ENCODE data around the gene NEK5.
"Not testable (repeated sequence)": the region's sequence is repeated elsewhere in the genome, so short reads cannot be mapped to it uniquely, and the experiment has no call there.

The NEK5 gene

GRCh38 chr13:52061587-52061986 is 67.3 kb downstream of the NEK5 start:
- DNase-seq = no peak

GRCh38 chr13:52061064-52061463 is 67.8 kb downstream of the NEK5 start:
- DNase-seq = not testable (repeated sequence)

- DNase-seq = no peak
Measured at GRCh38 chr13:52053460-52053859, 75.4 kb downstream of the NEK5 start.

DNA sequence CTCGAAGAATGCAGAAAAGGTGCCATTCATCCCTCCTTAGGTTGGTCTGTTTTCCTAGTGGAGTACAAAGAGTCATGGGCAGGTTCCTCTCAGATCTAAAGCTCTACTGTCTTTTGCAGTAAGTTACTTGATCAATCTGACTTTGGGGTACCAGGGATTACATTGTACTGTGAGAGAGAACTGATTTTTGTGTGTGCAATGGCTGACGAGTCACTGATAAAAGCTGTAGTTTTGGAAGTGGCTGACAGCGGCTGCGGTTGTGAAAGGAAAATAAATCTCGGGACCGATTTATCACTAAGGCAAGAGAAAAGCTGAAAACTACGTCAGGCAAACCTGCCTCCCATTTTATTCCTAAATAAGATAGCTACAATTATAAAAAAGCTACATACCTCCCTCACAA is 77.5 kb downstream of the NEK5 start:
- DNase-seq = no peak

GRCh38 chr13:52048516-52048915 is 80.4 kb downstream of the NEK5 start:
- DNase-seq = no peak

DNA sequence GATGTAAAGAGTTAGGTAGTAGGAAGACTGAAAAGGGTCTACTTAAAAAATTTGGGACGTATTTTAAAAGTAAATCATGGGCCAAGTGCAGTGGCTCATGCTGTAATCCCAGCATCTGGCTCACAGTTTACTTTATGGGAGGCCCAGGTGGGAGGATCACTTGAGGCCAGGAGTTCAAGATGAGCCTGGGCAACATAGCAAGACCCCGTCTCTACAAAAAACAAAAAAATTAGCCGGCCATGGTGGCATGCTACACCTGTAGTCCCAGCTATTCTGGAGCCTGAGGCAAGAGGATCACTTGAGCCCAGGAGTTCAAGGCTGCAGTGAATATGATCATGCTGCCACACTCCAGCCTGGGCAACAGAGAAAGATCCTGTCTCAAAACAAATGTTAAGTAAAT is 81.4 kb downstream of the NEK5 start:
- no peak for DNase-seq

GRCh38 chr13:52043675-52044074 is 85.2 kb downstream of the NEK5 start:
- no peak for DNase-seq

DNA sequence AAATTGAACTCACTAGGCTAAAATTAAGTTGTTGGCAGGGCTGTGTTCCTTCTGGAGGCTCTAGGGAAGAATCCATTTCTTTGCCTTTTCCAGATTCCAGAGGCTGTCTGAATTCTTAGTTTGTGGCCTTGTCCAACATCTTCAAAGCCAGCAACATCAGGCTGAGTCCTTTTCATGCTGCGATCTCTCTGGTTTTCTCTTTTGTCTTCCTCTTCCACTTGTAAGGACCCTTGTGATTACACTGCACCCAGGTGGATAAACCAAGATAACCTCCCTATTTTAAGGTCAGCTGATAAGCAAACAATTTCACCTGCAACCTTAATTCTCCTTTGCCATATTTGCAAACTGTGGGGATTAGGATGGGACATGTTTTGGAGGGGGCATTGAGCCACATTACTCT is 92.8 kb downstream of the NEK5 start:
- no peak for DNase-seq

- no peak for DNase-seq
Measured at GRCh38 chr13:52034616-52035226, 94.2 kb downstream of the NEK5 start.

- DNase-seq = no peak
Measured at GRCh38 chr13:52033039-52033438, 95.8 kb downstream of the NEK5 start.

- DNase-seq = not testable (repeated sequence)
Measured at GRCh38 chr13:52030401-52030800, 98.5 kb downstream of the NEK5 start.

GRCh38 chr13:52029569-52029968 is 99.3 kb downstream of the NEK5 start:
- no peak for DNase-seq

- DNase-seq = no peak
Measured at GRCh38 chr13:52027832-52028231, 101.0 kb downstream of the NEK5 start.

DNA sequence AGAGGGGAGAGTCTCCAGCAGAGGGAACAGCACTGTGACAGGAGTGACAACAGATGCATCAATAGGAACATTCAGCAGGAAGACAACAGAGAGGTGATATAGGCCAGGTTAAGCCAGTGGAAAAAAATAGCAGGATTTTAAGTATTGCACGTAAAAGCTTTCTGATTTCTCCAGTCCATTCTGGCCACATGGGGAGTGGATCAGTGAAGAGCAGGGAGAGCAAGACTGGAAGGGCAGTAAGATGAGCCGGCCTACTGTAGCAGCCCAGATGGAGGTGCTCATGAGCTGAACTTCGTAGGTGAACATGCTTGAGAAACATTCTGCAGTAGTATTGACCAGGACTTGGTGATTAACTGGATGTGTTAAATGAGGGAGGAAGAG is 102.6 kb downstream of the NEK5 start:
- DNase-seq = no peak

GRCh38 chr13:52025475-52026245 is 103.2 kb downstream of the NEK5 start:
- no peak for DNase-seq

GRCh38 chr13:52024481-52024880 is 104.4 kb downstream of the NEK5 start, which contains the start of gene UTP14C:
Gene UTP14C, plus strand, starts transcription at chr13:52024691. Its CDS starts 4,114 bp downstream, at chr13:52028805.
- DNase-seq = no peak

DNA sequence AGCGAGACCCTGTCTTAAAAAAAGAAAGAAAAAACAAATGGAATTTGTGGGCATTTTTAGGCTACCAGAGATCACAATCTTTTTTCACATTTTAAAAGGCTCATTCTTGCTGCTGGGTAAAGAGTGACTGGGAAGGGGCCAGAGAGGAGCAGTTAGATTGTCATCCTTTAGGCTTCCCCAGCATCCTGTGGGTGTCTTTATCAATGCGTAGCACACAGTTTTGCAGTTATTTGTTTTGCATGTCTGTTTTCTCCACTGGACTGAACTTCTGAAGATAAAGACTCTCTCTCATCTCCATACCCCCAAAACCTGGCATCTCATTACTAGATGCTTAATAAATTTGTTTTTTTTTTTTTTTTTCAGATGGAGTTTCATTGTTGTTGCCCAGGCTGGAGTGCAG is 106.5 kb downstream of the NEK5 start:
- no peak for DNase-seq

DNA sequence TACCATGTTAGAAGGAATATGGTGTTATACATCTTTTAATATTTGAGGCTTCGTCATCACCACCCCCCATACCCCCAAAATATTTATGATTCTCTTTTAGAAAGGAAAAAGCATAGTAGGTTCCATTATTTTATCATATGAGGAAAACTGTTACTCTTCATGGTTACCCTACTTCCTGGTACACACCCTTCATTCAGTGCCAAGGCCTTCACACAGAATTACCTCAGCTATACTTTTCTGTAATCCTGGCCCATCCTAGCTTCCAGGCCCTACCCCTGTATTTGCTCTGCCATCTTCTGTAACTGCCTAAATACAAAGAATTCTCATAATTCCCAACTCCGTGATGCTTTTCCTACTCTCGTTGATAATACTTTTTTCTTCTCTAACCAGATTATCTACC is 108.7 kb downstream of the NEK5 start:
- no peak for DNase-seq

- no peak for DNase-seq
Measured at GRCh38 chr13:52016296-52016695, 112.6 kb downstream of the NEK5 start.

- no peak for DNase-seq
Measured at GRCh38 chr13:52012512-52012836, 116.4 kb downstream of the NEK5 start.

DNA sequence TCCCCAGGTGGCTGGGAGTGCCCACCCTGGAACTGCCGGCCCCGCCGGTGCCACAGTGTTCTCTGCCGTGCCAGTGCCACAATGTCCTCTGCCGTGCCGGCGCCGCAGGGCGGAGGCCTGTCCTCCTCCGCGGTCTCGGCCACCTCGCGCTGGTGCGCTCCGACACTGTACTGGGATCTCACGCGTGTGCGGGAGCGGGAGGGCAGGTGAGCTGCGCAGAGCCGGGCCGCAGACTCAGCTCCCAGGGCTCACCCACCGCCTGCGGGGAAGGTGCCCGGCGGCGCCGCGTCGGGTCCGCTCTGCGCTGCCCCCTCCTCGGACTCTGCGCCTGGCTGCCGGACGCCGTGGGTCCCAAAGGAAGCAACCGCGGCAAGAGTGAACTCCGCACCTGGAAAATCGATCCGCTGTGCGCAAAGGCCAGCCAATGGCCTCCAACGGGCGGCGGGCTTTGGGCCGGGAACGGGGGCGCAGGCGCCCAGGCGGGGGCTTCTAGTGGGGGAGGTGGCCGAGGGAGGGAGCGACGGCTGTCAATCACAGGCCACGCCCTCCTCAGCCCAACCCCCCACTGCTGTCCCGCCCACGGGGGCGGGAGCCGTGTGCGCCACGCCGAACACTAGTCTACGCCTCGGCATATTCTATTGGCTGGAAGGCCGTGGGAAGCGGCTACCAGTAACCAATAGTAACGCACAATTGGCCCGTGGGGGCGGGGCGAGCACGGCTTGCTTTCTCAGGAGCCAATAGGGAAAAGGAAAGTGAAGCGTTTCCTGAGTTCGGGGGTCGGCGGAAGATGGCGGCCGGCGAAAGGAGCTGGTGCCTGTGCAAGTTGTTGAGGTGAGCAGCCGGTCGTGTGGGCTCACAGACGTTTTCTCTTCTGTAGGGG is 117.0 kb downstream of the NEK5 start, which contains the start of gene ALG11:
ALG11 (plus strand) TSS at position 767 of the 880 bp plus-strand sequence; CDS start at position 788, 21 bp downstream.
- DNase-seq = peak; percentile 100

DNA sequence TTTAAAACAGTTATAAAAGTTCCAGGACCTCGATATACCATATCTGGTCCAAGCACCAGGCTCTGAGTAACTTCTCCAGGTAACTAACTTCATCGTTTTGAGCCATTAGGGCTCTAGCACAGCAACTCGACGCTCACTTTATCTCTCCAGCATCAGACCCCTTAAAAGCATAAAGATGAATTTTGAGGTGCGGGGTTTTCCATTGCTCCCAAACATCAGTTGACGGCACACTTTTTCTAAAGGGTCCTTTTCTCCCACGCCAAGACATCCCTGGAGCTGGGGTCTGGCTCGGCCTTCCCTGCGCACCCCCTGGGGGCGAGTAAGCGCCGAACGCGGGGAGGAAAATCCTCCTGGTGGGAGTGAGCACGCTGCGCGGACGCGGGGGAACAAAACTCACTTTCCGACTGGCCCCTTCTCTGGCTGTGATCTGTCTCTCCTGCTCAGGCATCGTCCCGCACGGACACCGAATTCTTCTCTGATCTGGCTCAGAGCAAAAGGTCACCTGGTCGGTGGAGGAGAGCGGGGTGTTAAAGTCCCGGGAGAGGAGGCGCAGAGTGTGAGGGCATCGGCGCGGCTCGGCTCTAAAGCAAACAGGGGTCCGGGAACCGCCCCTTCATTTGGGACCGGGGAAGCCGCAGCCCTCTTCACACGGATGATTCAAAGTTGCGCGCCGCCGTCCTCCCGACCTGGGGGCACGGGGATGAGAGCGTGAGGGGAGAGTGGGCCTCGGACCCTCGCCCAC is 117.8 kb downstream of the NEK5 start, which contains the start of gene ATP7B:
ATP7B (minus strand) TSS at position 561 of the 742 bp plus-strand sequence; CDS start at position 448, 113 bp downstream.
- peak; percentile 58 for DNase-seq

DNA sequence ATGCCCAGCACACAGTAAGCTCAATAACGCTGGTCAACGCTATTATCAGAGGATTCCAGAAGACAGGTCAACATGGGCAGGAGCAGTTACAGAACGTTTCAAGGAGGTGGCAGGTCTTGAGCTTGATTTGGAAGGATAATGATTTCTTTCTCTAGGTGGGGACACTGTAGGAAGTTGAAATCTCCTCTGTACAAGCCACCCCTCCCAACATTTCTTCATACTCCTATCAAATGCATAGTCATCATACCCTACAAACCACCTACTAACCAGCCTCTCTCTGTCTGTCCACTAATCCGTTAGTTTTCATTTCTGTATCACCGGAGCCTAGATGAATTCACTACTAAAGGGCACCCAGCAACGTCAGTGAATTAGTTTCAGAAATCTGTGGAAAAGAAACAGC is 118.9 kb downstream of the NEK5 start:
- DNase-seq = no peak
